Gastrocnemius medialis (tissue), 4 donors: ENCODE measurements around the gene MUC2.

ENCODE experiments used
- POLR2A ChIP-seq, 2 donors: fragments of 450-650 bp; IDR thresholded peaks; one replicate each; pipeline ENCODE4 v1.6.1; 2017; ENCODE audit warnings: antibody characterized with exemption in 2 of 2, mild to moderate bottlenecking in 2 of 2, moderate library complexity in 2 of 2
- TF ChIP-seq, protein P1 (sequence below), 5 experiments: fragments of 450-650 bp in 3 of 5; fragments of 200-600 bp in 2 of 5; sonication (generic) in 2 of 5; IDR thresholded peaks in 4 of 5; conservative IDR thresholded peaks in 1 of 5; 1 replicate in 4 of 5; 2 replicates in 1 of 5; pipeline ENCODE4 v1.5.1; 2016 to 2019; ENCODE audit warnings: antibody characterized with exemption in 5 of 5, mild to moderate bottlenecking in 3 of 5, moderate library complexity in 3 of 5

DNA sequence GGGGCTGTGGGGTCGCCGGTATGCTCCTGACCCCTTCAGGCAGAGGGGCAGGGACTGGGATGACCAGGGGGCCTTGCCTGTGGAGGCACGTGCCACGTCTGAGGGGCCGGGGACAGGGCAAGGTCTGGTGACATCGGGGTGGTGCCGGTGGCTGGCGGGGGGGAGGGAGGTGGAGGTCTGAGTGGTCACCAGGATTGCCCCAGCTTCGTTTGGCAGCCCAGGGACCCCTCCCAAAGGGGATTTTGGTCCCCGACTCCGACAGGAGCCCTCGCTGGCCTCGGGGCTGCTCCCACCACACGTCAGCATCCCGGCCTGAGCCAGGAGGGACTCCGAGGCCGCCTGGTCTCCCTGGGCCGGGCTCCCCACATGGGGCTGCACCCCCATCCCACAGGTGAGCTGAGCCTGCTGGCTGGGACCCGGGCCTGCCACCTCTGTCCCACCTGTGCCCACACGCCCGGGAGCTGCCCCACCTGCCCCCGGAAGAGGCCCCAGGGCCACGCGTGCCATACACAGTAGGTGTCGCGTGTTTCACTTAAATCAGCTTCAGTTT is 37.1 kb upstream of the MUC2 start:
- TF ChIP-seq, protein P1, sequence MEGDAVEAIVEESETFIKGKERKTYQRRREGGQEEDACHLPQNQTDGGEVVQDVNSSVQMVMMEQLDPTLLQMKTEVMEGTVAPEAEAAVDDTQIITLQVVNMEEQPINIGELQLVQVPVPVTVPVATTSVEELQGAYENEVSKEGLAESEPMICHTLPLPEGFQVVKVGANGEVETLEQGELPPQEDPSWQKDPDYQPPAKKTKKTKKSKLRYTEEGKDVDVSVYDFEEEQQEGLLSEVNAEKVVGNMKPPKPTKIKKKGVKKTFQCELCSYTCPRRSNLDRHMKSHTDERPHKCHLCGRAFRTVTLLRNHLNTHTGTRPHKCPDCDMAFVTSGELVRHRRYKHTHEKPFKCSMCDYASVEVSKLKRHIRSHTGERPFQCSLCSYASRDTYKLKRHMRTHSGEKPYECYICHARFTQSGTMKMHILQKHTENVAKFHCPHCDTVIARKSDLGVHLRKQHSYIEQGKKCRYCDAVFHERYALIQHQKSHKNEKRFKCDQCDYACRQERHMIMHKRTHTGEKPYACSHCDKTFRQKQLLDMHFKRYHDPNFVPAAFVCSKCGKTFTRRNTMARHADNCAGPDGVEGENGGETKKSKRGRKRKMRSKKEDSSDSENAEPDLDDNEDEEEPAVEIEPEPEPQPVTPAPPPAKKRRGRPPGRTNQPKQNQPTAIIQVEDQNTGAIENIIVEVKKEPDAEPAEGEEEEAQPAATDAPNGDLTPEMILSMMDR (IDR thresholded peaks at IDR 0.05 in 4 of 5, conservative IDR thresholded peaks at IDR 0.05 in 1 of 5) = no peak
- no peak for TF ChIP-seq POLR2A (IDR thresholded peaks at IDR 0.05)
